Measurements from ENCODE around the gene SGK1.
A peak's percentile ranks its signal among the peaks of the same experiment; 100 is the strongest.
"Not testable (repeated sequence)": the region's sequence is repeated elsewhere in the genome, so short reads cannot be mapped to it uniquely, and the experiment has no call there.

Gene SGK1

DNA sequence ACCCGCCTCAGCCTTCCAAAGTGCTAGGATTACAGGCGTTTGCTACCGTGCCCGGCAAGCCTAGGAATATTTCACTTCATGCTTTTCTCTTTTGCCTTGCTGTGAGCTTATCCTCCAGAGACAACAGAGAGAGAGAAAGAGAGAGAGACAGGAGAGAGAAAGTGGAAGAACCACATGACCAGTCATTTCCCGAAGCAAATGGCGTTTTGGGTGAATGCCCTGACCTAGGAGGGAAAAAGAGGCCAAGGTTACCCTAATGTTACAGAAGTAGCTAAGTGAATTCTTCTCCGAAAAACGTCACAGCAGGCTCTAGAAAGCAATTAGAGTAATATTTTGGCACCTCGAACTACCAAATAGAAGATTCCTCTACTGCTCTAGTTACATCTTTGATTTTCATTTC, 9.1 kb downstream of the SGK1 start:
- TF ChIP-seq, protein P1, sequence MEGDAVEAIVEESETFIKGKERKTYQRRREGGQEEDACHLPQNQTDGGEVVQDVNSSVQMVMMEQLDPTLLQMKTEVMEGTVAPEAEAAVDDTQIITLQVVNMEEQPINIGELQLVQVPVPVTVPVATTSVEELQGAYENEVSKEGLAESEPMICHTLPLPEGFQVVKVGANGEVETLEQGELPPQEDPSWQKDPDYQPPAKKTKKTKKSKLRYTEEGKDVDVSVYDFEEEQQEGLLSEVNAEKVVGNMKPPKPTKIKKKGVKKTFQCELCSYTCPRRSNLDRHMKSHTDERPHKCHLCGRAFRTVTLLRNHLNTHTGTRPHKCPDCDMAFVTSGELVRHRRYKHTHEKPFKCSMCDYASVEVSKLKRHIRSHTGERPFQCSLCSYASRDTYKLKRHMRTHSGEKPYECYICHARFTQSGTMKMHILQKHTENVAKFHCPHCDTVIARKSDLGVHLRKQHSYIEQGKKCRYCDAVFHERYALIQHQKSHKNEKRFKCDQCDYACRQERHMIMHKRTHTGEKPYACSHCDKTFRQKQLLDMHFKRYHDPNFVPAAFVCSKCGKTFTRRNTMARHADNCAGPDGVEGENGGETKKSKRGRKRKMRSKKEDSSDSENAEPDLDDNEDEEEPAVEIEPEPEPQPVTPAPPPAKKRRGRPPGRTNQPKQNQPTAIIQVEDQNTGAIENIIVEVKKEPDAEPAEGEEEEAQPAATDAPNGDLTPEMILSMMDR (conservative IDR thresholded peaks at IDR 0.05; ENCODE audit: control insufficient read depth, insufficient read depth, low read depth, low read length), result no peak
- no peak for DNase-seq (ENCODE audit: low read depth)
- H3K4me3 ChIP-seq (ENCODE audit: control insufficient read depth, low read depth, low read length), result no peak overlapping the region

DNA sequence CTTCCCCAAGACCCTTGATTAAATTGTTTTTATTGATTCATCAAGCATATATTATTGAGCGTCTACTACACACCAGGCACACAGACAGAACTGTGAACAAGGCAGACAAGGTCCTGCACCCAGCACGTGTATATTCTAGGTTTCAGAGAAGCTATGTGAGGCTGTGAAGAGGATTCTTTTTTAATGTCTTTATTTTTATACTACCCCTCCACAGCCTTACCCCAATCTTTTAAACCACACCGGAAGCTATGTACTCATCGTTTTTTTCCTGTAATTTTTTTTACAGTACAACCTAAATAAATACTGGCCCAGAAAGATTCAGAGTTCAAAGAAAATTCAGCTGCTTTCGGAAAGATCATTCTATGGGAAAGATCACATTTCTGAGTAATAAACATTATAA, 10.0 kb downstream of the SGK1 start:
- DNase-seq (ENCODE audit: low read depth), result no peak
- TF ChIP-seq, protein P1 (conservative IDR thresholded peaks at IDR 0.05; ENCODE audit: control insufficient read depth, insufficient read depth, low read depth, low read length), result no peak

DNA sequence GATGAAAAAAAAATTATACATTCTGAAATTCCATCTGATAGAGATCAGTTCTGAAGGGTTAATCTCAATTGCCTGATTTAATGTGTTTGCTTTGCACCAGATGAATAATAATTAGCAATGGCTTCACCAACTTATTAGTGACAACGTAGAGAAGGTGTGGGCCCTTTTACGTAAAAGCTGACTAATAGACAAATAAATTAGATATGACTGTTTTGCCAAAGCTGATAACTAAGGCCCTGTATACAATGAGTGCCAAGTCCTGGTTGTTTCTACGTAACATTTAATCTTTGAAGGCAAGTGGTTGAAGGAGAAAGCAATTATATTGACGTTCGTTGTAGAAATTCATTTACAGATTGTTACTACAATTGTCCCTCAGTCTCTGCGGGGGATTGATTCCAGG, 10.8 kb downstream of the SGK1 start:
- no peak overlapping the region for H3K4me3 ChIP-seq (ENCODE audit: control insufficient read depth, low read depth, low read length)
- DNase-seq (ENCODE audit: low read depth), result no peak
- TF ChIP-seq, protein P1 (conservative IDR thresholded peaks at IDR 0.05; ENCODE audit: control insufficient read depth, insufficient read depth, low read depth, low read length), result no peak

More for the DNA sequence above, 10.0 kb downstream of the SGK1 start:
- no peak overlapping the region for H3K4me3 ChIP-seq (ENCODE audit: control insufficient read depth, low read depth, low read length)

DNA sequence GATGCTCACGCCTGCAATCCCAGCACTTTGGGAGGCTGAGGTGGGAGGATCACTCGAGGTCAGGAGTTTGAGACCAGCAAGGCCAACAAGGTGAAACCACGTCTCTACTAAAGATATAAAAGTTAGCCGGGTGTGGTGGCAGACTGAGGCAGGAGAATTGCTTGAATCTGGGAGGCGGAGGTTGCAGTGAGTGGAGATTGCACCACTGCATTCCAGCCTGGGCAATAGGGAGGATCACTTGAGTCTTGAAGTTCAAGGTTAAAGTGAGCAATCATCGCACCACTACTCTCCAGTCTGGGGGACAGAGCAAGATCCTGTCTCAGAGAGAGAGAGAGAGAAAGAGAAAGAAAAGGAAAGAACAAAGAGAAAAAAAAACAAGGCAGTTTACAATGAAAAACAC, 13.5 kb downstream of the SGK1 start:
- H3K4me3 ChIP-seq (ENCODE audit: control insufficient read depth, low read depth, low read length), result not testable (repeated sequence)
- DNase-seq (ENCODE audit: low read depth), result peak; percentile 11

DNA sequence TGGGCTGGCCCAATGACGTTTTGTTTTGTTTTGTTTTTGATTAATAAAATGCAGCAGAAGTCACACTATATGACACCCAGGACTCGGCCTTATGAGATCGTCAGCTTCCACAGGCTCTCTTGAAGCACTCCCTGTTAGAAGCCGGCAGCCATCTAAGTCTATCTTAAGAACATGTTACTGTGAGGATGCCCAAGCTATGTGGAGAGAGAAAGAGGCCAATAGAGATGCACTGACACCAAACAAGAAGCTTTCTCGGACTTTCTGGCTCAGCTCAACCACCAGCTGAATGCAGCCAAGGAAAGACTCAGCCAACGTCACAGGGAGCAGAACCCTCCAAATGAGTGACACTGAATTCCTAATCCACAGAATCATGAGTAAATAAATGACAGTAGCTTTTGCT, 14.0 kb downstream of the SGK1 start:
- TF ChIP-seq, protein P1 (conservative IDR thresholded peaks at IDR 0.05; ENCODE audit: control insufficient read depth, insufficient read depth, low read depth, low read length), result no peak
- DNase-seq (ENCODE audit: low read depth), result peak; percentile 32
- H3K4me3 ChIP-seq (ENCODE audit: control insufficient read depth, low read depth, low read length), result no peak overlapping the region

DNA sequence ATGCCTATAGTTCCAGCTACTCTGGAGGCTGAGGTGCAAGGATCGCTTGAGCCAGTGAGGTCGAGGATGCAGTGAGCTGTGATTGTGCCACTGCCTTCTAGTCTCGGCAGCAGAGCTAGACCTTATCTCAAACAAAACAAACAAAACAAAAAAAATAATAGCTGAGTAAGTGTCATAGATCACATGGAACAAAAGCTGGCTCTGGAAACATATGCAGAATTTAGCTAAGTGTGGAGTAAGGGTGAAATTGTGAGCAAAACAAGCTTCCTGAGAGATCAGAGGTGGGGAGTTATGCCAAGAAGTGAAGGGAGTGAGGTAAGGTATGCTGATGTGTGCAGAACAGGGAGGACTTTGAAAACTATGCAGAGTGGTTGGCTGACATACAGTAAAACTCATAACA, 18.7 kb downstream of the SGK1 start:
- H3K4me3 ChIP-seq (ENCODE audit: control insufficient read depth, low read depth, low read length), result no peak overlapping the region
- peak; percentile 56 for DNase-seq (ENCODE audit: low read depth)
- TF ChIP-seq, protein P1 (conservative IDR thresholded peaks at IDR 0.05; ENCODE audit: control insufficient read depth, insufficient read depth, low read depth, low read length), result no peak

DNA sequence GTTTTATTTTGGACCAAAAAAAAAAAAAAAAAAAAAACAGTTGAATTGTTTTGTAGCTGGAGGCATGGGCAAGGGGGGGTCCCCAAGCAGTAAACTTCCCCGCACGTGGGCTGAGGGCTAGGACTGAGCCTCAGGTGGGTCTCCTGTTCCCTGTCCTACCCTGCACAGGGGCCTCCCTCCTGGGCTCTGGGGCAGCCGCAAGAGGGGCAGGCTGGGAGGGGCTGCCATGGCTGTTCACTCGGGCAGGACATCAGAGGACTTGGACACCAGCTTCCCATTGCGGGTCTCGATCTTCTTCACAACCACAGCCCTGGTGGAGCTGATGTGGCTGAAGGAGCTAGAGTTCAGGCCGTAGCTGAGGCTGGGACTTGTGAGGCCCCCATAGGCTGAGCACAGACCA, 21.1 kb downstream of the SGK1 start:
- DNase-seq (ENCODE audit: low read depth), result no peak
- TF ChIP-seq, protein P1 (conservative IDR thresholded peaks at IDR 0.05; ENCODE audit: control insufficient read depth, insufficient read depth, low read depth, low read length), result no peak
- no peak overlapping the region for H3K4me3 ChIP-seq (ENCODE audit: control insufficient read depth, low read depth, low read length)
